GM12892 (cell line): Measurements from ENCODE around the gene PRKN.

ENCODE experiments used
- POLR2AphosphoS5 ChIP-seq: IDR thresholded peaks from 2 replicates; pipeline ENCODE4 v1.6.1; 2011; ENCODE audit warnings: low read depth, low read length, control low read depth
- TAF1 ChIP-seq: IDR thresholded peaks from 2 replicates; pipeline ENCODE4 v1.6.1; 2011; ENCODE audit warnings: low read depth, mild to moderate bottlenecking, control low read depth, low read length, borderline replicate concordance

- TF ChIP-seq POLR2AphosphoS5 (no peak), TAF1 (no peak)
These were observed 978.8 kb downstream of the PRKN start for GRCh38 chr6:161748535-161749416.
